Stimulated activated CD8-positive, alpha-beta memory T cell treated with anti-CD3 and anti-CD28 coated beads, Interleukin-15, amount 100 ng/mL, for 4 hours (primary cell): ENCODE results near the gene ZNF782.
A peak's percentile ranks its signal among the peaks of the same experiment; 100 is the strongest.
"Not testable (repeated sequence)": the region's sequence is repeated elsewhere in the genome, so short reads cannot be mapped to it uniquely, and the experiment has no call there.

Experiments
- DNase-seq, 2 donors: peaks; one replicate each; pipeline ENCODE4 v3.0.0-alpha.2; 2020; ENCODE audit warnings: low read depth in 2 of 2

ZNF782 gene

GRCh38 chr9:96853781-96854650 is at the start of gene ZNF782:
ZNF782 (minus strand) TSS chr9:96854514; CDS start chr9:96851961, 2,553 bp downstream.
- DNase-seq: peak; percentile 71 to 74

GRCh38 chr9:96900010-96900409 is 45.7 kb upstream of the ZNF782 start:
- DNase-seq: not testable (repeated sequence)

GRCh38 chr9:96892131-96892530 is 37.8 kb upstream of the ZNF782 start:
- DNase-seq: no peak

DNA sequence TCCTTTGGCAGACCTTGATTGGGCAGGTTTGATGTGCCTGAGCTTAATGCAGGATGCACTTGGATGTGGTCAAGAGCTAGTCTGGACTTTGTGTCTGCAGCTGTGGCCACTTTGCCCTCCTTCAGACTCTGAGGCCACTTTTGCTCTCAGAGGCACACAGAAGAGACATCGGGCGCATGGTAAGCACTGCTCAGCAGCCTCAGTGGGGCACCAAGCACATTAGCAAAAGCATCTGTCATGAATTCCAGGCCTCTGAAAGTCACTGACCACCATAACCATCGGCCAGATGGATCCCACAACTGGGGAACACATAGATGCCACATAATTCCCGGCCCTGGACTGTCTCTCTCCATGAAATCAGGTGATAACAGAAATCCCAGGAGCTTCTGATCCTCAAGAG is 34.3 kb upstream of the ZNF782 start:
- DNase-seq: no peak

- no peak for DNase-seq
Measured at GRCh38 chr9:96885424-96885823, 31.1 kb upstream of the ZNF782 start.

GRCh38 chr9:96884443-96884842 is 30.1 kb upstream of the ZNF782 start:
- DNase-seq: no peak

DNA sequence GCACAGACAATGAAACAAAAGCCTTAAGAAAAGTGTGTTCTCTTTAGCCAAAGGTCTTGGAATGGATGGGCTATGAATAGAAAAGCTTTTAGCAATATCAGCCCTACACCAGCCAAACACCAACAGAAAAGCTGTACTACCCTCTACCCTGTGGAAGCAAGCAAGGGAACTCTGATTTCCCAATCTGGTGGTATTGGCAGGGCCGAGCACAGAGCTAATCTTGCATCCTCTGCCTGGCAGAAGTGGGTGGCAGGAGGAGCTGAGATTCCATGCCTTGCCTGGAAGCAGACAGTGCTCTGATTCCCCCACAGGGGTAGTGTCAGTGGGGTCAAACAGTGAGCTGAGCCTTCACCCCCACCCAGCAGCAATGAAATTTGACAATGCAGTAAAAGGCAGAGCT is 29.6 kb upstream of the ZNF782 start:
- no peak for DNase-seq

DNA sequence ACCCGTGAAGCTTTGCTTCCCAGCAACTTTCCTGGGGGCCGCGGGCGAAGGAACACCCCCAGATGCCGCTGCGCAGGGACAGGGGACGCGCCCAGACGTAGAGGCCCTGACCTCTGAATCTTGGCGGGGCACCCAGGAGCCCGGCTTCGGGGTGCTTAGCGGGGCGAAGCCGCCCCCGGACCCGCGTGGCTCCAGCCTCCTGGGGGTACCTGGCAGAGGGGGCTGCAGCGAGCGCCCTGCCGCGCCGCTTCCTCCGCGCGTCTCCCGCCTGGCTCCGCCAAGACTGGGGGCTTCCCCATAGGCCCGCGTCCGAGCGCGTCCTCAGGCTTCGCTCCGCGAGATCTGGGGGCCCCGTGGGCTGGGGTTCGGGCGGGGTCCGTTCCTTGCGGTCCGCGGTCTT is 23.0 kb upstream of the ZNF782 start:
- DNase-seq: no peak

DNA sequence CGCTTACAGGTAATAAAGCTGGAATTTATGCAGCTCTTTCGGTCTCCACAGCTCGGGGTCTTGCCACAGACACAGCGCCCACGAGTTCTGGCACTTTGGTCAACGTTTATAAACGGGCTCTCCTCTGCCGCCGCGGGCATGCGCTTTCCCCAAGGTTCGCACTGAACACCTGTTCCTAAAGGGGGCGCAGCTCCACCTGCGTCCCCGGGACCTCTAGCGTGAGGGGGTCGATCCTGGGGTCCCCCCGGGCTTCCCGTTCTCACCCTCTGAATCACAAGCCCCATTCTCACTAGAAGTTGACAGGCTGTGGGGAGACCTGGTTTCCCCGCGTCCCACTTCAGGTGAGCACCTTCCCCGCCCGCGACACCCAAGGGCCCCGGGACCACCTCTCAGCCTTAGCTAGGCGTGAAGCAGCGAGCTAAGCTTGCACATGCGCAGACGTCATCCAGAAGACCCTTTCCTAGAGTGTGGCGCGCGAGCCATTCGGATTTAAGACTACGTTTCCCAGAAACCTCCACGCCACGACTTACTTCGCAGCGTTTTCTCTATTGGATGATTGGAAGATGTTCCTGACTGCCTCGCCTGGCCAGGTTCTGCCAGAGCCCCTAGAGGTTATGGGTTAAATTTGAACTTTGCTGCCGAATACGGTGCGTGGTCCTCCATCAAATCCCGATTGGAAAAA is 21.3 kb upstream of the ZNF782 start:
- DNase-seq: no peak

DNA sequence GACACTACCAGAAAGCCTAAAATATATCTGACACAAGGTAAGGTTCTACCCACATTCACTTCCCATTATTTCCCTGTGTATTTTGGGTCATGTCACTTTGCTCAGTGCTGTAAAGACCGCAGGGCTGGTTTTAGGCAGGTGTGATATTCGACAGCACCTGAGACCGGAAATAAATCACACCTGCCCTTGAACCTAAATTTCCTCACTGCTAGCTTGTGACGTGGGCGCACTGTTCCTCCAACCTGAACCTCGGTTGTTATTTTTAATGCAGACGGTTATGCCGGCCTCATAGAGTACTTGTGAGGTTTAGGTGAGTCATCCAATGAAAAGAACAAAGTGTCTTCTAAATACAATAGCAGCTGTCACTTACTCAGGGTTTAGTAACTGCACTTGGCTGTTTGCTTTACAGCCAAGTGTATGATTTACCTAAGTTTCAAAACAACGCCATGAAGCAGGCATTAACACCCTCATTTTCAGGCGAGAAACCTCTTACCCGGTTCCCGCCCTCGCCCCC is 20.7 kb upstream of the ZNF782 start:
- DNase-seq: no peak

DNA sequence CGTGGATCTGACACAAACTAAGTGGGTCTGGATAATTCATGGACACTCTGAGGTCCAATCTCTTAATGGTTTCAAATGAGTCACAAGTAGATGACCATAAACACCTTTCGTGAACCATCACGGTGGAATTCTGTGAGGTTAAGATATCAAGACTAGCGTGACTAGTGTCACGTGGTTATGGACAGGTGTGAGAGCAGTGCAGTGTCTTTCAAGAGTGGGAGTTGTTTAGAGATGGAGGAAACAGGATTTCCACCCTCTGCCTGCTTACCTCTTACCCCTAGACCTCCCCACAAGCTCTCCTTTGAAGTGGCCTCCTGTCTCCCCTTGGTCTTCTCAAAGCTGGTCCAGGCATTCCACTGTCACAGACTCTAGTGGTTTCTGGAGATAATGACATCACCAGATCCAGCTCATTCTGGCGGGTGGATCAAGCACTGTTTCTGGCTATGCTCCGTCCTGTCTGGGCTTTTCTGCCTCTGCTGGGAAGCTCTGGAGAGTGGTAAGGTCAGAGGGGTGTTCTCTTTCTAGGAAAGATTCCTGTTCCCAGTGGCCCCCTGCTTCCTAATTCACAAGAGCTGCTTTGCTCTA is 20.0 kb upstream of the ZNF782 start:
- no peak for DNase-seq

- no peak for DNase-seq
Measured at GRCh38 chr9:96871176-96871575, 16.9 kb upstream of the ZNF782 start.

DNA sequence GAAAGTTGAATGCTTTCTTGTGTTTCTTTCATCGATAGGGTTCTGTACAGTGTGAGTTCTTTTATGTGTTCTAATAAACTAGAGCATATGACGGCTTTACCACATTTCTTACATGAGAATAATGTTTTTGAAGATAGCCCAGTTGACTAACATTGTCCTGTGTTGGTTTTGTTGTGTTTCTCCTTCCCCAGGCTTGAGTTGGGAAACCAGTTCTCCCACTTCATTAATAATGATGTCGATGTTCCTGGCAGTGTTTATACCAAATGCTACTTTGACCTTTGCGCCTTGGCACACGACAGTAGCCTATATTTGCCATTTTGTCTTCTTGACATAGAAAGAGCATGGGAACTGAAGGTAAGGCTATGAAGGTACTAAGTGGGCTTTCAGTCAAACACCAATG is 14.4 kb upstream of the ZNF782 start:
- DNase-seq: no peak

DNA sequence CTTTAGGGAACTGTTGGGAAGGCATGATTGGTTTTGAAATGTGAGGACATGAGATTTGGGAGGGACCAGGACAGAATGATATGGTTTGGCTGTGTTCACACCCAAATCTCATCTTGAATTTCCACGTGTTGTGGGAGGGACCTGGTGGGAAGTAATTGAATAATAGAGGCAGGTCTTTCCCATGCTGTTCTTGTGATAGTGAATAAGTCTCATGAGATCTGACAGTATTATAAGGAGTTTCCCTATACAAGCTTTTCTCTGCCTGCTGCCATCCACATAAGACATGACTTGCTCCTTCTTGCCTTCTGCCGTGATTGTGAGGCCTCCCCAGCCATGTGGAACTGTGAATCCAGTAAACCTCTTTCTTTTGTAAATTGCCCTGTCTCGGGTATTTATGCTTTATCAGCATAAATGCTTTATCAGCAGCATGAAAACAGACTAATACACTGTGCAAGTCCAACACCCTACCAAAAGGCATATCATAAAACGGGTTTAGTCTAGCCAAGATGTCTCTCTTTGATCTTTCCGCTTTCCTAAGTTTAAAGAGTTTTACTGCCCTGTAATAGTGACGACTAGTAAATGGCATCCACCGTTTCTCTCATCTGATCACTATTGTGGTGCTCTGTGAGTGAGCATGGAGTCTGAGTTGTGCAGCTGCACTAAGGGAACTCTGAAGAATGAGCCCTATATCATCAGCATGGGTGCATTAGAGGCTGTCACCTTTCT is 12.9 kb upstream of the ZNF782 start:
- no peak for DNase-seq

DNA sequence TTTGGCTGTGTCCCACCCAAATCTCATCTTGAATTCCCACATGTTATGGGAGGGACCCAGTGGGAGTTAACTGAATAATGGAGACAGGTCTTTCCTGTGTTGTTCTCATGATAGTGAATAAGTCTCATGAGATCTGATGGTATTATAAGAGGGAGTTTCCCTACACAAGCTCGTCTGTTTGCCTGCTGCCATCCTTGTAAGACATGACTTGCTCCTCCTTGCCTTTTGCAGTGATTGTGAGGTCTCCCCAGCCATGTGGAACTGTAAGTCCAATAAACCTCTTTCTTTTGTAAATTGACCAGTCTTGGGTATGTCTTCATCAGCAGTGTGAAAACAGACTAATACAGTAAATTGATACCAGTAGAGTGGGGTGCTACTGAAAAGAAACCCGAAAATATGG is 10.9 kb upstream of the ZNF782 start:
- not testable (repeated sequence) for DNase-seq

DNA sequence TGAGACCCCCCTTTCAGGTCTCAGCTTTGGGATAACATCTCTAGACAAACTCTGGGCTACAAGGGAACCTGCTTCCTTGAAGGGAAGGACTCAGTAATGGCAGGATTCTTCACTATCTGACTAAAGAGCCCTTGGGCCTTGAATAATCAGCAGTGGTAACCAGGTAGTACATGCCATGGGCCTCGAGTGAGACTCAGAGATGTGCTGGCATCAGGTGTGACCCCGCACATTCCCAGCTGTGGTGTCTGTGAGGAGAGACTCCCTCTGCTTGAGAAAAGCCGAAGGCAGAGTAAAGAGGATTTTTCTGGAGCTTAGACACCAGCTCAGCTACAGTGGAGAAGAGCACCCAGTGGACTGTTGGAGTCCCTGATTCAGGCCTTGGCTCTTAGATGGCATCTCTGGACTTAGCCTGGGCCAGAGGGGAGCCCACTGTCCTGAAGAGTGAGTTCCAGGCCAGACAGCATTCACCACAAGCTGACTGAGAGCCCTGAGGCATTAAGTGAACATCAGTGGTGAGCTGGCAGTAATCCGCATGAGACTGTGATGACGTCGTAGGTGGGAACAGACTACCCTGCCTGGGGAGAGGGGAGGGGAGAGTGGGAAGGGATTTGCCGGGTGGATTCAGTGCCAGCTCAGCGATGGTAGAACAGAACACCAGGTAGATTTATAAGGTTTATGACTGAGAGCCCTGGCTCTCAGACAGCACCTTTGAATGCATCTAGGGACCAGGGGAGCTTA is 5.3 kb upstream of the ZNF782 start:
- no peak for DNase-seq

DNA sequence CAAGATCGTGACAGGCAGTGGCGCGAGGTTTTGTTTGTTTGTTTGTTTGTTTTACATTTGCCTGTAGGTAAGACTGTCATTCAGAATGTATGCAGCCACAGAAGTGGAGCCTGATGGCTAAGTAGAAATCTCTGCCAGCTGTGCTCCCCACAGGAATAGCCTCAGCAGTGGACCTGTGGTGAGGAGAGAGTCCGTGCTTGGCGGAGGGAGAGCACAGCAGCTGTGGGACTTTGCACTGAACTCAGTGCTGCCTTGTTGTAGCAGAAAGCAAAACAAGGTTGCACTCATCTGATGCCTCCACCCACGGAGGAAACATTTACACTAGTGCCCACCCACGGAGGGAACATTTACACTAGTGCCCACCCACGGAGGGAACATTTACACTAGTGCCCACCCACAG is 4.4 kb upstream of the ZNF782 start:
- no peak for DNase-seq

GRCh38 chr9:96858018-96858573 is 3.8 kb upstream of the ZNF782 start:
- no peak for DNase-seq

GRCh38 chr9:96856363-96857286 is 2.3 kb upstream of the ZNF782 start:
- peak; percentile 31 to 57 for DNase-seq
